ENCODE data around the gene VEPH1.

The VEPH1 gene

DNA sequence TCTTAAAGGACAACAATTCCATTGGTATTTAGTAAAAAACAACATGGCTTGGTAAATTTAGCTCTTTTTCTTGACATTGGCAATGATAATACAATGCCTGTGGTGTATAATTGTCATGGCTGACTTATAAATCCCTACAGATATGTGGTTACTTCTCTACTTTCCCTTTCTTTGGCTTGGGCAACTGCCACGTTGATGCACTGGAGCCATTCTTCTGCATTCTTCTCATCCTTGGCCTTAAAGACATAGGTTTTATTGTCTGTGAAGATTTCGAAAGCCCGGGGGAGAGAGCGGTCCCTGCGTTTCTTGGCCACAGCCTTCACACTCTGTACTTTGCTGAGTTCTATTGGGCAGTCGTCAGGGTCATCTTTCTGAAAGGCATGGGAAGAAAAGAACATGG lies 242.2 kb downstream of the VEPH1 start:
- no peak for DNase-seq (ENCODE audit: low spot score)

DNA sequence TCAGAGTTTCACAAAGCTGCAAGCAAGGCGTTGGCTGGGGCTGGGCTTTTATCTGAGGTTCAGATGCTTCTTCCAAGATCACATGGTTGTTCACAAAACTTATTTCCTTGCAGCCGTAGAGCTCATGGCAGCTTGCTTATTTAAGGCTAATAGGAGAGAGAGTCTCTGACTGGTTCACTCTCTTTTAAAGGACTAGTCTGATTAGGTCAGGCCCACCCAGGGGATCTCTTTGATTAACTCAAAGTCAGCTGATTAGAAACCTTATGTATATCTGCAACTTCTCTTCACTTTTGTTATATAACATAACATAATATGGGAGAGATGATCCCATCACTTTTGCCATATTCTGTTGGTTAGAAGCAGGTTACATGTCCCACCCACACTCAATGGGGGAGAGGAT lies 243.4 kb downstream of the VEPH1 start:
- no peak for DNase-seq (ENCODE audit: low spot score)

DNA sequence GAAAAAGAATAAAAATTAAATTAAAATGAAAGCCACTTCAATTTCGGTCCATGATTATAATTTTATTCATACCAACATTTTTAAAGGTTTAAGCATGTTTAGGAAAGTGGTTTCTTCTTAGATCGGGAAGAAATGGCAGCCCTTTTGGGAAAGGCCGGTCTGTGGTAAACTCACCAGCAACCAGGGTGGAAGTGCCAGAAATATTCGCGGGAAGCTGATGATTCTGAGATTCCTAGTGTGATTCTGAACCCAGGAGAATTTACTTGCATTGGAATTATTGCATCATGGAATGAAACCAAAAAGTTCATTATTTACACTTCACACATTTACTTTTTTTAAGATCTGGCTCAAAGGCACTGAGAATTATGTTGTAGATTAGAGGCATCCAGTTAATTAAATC lies 246.1 kb downstream of the VEPH1 start:
- DNase-seq (ENCODE audit: low spot score): no peak

DNA sequence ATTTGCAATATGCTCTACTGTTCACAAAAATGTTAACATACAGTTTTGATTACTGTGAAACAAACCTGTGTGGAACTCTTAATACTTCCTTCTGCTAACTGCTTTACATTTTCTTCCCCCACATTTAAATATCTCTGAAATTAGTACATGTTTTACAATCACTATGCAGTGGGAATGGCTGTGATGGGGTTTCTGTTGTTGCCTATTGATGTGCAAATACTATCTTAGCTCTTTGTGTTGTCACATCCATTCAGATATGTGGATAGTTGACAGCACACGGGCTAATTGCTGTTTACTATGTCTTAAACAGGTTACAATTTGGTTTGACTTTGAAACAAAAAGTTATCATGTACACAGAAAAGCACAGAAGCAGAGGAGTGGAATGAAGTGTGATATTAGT lies 247.4 kb downstream of the VEPH1 start:
- DNase-seq (ENCODE audit: low spot score): no peak

DNA sequence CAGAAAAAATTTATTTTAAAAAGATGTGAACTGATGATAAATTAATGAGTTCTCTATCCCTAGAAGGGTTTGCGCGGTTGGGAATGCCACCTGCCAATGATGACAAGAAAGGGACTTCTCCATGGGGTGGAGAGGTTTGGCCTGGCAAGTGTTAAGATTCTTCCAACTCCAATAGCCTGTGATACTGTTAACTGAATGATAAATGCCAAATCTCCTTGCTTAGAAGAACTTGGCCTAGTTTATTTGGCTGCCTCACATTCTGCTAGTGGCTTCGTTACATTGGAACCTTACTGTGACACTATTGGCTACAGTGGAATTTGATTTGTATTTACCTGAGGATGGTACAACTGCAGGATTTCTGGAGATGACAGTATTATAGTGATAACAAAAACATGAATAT lies 251.5 kb downstream of the VEPH1 start:
- DNase-seq (ENCODE audit: low spot score): no peak

DNA sequence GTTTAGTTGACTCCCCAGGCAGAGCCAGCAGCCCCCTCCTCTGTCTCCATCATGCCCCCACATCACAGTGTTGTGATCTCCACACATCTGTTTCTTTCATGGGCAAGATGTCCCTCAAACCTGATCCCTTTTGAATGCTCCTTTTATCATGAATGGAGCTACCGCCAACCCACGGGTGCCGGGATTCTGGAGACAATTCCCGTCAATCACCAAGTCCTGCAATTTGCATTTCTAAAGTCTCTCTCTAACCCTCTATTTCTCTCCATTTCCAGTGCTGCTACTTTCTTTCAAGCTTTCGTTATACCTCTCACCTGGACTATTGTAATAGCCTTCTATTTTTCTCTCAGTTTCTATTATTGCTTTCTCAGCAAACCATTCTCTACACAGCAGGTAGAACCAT lies 253.6 kb downstream of the VEPH1 start:
- DNase-seq (ENCODE audit: low spot score): no peak

DNA sequence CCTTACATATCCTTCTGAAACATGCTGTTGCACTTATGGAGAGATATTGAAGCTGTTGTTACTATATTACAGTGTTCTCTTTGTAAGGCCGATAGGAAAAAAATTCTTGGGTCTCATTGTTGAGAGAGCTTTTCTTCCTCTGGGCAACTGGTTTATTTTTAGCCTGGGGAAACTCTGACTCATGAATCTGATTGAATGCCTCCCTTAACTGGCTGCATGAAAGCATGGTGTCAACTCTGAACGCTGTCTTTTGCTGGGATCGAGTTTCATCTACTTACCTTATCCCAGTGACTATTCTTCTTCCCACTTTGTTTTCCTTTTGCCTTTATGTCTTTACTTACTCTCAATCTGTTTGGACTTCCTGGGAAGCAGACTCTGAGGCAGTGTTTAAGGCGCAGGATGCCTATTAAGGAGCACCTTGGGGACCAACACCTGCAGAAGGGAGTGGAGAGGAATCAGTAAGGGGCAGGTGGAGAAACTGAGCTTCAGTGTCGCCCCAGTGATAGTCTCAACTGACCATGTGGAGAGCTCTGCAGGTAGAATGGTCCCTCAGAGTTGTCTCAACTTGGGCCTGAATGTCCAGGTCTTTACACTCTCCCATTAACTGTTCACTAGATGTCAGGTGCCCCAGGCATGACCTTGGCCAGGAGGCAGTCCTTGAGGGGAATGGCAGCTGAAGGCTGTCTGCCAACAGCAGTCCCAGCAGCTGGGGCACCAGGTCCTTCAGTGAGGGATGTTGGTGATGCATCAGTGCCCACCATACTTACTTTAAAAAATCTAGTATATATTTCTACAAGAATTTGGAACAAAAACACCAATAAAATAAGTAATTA lies 254.4 kb downstream of the VEPH1 start:
- peak; percentile 99 for DNase-seq (ENCODE audit: low spot score)

DNA sequence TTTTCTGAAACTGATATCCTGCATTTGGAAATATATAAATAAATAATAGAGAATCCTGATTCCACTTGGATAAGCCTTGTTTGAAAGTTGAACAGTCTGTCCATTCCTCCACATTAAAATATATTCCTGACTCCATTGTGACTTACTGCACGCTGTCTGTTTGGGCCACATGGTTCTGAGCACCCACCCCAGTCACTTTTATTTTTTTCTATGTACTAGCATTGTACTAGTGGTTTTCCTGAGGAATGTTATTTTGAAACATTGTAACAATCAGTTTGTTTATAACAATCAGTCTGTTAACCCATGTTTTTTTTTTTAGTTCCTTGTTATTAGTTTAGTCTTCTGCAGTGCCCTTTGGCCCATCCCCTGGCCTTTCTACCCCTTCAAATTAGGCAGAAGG lies 255.8 kb downstream of the VEPH1 start:
- DNase-seq (ENCODE audit: low spot score): no peak

DNA sequence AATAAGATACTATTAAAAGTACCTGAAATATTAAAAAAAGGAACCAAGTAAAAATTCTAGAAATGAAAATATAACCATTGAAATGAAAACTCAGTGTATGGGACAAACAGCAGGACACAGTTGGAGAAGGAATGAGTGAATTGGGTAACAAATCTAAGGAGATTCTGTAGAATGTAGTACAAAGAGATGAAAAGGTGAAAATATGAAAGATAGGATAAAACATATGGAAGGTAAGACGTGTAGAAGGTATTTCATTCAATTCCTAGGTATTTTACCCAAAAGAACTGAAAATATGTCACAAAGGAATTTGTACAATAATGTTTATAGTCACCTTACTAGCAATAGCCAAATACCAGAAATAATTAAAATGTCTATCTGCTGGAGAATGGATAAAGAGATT lies 260.4 kb downstream of the VEPH1 start:
- DNase-seq (ENCODE audit: low spot score): no peak

DNA sequence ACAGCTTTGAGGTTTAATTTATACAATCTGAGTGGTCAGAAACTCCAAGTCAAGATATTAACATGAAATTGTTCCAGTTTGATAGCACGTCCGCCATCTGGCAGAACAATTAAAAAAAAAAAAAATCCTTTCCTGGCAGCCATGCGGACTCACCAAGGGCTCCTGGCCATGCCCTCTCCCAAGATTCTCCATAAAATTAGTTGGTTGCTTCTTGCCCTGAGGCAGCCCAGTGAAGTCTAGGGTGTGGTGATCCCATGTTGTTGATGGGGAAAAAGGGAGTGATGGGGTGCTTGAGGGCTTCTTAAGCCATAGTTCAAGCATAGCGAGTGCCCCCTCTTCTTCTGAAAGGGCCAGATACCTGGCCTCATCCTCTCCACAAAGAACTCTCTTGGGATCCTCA lies 261.6 kb downstream of the VEPH1 start:
- DNase-seq (ENCODE audit: low spot score): no peak

DNA sequence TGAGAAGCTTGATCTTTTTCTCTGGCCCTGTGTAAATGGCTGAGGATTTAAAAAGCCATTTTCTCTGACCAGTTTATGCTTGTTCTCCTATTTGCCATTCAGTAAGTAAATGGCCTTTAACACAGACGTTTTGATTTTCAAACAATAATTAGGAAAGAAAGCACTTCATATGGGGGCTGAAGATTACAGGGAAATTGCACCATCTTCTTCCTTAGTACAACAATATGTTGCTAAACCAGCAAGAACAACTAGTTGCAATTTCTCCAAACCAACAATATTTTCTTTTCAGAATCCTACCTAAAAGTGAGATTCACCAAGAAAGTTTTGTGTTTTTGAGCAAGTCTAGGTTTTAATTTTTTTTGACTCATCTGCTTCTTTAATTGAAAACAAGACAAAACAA lies 262.8 kb downstream of the VEPH1 start:
- DNase-seq (ENCODE audit: low spot score): no peak

DNA sequence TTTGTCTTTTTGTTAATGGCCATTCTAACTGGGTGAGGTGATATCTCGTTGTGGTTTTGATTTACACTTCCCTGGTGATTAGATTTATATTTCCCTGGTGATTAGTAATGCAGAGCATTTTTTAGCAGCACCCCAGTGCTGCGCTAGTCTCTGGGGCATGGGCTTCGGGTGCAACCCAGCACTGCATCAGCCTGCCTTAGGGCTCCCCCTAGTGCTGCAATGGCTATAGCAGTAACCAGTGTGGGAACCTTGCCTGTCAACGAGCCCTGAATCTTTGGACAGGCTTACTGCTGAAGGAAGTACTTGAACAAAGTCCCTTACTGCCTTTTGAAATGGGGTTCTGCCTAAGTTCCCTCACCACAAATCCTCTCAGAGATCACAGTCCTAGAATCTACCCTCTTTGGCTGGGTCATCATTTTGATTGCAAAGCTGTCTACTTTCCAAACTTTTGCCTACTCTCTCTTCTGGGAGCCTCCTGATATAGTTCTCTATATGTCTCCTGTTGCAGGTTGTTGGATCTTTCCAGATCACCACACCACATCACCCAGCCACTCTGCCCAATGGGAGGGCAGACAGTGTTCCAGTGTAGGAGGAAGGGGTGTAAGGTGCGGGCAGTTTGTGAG lies 264.0 kb downstream of the VEPH1 start:
- peak; percentile 74 for DNase-seq (ENCODE audit: low spot score)

DNA sequence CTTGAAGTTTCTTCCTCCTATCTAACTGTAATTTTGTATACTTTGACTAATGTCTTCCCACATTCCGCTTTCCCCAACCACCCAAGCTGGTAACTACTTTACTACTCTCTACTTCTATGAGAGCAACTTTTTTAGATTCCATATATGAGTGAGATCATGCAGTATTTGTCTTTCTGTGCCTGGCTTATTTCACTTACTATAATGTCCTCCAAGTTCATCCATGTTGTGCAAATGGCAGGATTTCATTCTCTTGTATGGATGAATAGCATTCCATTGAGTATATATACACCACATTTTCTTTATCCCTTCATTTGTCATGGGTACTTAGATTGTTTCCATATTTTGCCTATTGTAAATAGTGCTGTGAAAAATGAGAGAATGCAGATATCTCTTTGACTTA lies 264.8 kb downstream of the VEPH1 start:
- DNase-seq (ENCODE audit: low spot score): no peak

DNA sequence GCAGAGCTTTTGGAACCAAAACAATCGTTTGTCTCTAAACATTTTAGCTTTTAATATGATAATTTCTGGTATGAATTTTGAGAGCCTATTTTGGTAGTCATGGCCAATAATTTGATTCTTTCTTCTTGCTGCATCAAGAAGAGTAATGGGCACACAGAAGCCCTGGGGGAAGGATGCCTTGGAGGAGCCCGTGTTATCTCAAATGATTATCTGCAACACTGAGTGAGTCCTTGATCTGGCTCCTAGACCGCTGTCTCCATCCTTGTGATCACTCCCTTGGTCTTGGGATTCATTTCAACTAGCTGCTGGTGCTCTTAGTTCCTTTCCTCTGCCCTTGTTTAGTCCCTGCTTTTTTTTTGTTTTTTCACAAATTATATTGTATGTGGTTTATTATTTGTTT lies 265.3 kb downstream of the VEPH1 start:
- DNase-seq (ENCODE audit: low spot score): no peak

DNA sequence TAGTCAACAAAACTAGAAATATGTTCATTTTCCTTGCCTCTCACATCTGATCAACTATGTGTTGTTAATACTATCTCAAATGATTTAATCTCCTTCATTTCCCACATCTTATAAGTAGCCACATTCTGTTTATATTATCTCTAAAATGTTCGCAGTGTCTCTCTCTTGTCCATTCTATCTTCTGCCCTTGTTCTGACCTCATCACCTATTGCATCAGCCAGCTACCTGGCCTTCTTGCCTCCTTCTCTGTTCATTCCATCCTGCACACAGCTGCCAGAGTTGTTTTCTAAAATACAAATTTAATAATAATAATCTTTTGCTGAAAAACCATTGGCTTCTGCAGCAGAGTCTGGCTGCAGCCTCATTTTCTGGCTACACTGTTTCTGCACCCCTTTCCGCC lies 267.9 kb downstream of the VEPH1 start:
- no peak for DNase-seq (ENCODE audit: low spot score)

DNA sequence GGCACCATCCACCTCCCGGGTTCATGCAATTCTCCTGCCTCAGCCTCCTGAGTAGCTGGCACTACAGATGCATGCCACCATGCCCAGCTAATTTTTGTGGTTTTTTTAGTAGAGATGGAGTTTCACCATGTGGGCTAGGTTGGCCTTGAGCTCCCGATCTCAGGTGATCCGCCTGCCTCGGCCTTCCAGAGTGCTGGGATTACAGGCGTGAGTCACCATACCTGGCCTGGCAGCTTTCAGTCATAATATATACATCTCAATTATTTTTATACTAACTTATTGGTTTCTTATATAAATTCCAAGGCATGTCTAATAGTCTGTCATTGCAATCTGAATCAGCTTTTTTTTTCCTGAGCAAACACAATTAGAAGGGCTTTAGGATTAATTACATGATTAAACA lies 269.3 kb downstream of the VEPH1 start:
- DNase-seq (ENCODE audit: low spot score): no peak

DNA sequence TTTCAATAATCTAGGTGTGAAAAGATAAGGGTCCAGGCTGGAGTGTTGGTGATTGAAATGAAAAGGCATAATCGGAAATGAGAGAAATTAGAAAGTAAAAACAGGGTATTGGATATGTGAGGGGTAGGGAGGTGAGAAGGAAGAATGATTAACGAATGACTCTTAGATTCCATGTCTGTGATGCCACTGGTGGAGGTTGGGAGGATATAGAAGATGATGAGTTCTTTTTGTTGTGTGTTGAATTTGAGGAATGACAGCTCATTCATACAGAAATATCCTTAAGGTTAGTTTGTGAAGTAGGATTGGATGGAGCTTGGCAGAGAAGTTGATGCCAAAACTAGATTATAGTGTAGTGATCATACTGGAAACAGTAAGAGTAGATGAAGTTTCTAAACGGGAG lies 271.1 kb downstream of the VEPH1 start:
- DNase-seq (ENCODE audit: low spot score): no peak

DNA sequence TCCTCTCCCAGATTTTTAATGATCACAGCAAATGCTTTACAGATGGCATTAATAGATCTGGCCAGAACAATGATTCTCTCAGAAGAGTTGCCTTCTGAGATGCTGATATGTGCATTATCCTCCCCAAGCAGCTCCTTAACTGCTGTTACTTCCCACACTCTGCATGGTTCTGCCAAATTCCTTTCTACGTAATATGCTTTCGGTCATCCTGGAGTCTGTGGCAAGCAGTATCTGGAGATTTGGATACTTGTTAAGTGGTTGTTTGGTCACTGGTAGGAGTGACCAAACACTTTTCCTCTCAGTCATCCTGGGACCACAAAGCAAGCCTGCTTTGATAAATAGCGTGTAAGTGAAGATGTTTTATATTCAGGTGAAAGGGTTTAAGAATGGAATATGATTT lies 272.1 kb downstream of the VEPH1 start:
- DNase-seq (ENCODE audit: low spot score): no peak

DNA sequence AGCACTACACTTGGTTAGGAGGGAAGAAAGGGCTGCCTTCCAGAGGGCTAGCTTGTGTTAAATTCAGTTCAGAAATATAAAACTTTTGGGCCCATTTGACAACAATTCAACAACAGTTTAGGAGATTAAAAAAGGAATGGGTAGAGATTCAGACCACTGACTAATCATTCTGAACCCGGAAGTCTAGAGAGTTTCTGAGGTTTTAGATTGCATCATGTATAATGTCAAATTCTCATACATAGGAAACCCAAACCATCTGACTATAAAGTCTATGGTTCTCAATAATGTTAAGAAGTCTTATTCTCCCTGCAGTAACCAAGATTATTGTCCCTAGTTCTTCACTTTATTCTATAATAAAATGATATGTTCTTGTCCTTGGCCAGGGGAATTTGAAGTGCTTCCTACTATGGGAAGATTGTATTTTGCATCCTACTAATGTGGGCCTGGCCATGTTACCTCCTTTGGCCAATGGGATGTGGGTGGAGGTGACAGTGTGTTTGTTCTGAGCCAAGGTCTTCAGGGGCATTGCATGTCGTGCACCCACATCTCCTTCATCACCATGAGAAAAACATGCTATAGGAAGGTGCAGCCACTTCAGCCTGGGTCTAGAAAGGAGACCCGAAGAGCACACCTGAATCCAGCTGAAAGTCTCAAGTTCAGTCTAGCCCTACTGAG lies 276.9 kb downstream of the VEPH1 start:
- no peak for DNase-seq (ENCODE audit: low spot score)

DNA sequence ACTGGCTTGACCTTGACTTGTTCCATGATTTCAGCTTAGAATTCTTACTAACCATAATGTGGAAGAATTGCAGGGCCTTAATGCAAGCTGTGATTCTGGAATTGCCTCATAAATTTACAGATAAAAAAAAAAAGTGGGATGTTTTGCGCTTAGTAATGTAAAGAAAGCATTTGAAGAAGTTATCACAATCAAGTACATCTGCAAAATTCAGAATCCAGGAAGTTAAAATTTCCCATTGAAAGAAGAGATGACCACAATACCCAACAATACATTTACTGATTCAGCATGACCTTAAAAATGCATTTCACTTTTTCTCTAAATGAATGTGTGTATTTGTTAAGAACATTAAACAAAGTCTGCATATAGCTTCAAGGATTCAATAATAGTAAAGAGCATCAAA lies 278.2 kb downstream of the VEPH1 start:
- DNase-seq (ENCODE audit: low spot score): no peak

DNA sequence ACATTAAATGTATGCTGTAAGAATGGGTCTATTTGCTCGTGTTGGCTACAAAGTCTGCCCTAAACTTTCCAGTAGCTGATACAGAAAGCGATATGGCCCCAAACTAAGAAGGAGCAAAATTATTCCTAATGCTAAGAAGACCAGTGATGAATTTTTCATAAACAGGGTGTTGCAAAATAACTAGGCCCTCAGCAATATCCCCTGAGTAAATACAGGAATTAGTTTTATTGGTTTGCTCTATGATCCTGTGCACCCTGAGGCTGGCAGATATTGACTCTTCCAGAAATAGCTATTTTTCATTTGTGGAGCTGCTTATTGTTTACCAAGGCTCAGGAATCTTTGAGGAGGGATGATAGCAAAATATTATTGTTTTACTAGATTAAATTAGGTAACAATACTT lies 282.3 kb downstream of the VEPH1 start:
- no peak for DNase-seq (ENCODE audit: low spot score)

DNA sequence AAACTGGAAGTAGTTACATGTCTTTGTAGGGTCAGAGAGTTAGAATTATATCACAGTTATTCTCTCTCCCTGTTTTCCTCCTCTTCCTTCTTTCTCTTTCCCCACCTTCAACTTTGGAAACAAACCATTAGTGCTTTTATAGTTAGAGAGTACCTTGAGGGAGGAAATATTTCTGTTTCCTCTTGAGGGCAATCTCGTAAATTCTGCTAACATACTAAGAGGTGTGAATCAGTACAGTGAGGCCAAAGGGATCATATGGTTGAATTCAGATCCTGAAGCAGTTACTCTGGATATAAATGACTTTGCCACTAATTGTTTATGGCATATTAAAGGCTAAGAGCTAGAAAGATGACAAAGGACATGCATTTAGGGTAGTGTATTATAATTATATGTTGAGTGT lies 283.0 kb downstream of the VEPH1 start:
- no peak for DNase-seq (ENCODE audit: low spot score)

DNA sequence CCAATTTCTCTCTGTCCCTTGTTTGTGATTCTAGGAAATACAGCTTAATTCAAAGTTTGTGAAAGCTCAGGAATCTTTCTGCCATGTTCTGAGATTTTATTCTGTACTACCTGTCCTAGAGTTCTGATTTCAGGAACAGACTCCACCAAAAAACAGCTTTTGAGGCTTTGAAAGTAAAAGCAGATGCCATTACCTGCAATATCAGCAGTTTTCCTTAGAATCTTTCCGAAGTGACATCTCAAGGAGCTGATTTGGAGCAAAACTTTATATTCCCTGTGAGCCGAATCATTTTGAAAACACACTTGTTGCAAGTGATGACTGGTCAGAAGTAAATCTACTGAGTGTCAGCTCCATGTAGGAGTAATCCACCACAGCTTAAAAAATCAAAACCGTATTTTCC lies 284.0 kb downstream of the VEPH1 start:
- DNase-seq (ENCODE audit: low spot score): no peak

Data from pons (tissue), 1 donor.